GM19328 (cell line): ENCODE results near the gene SCYGR1.
A peak's percentile ranks its signal among the peaks of the same experiment; 100 is the strongest.
"Not testable (repeated sequence)": the region's sequence is repeated elsewhere in the genome, so short reads cannot be mapped to it uniquely, and the experiment has no call there.

ENCODE experiments used
- ATAC-seq: cut with Tn5 transposase; IDR thresholded peaks from one replicate; pipeline ENCODE4 v1.9.1; 2021; ENCODE audit warnings: mild to moderate bottlenecking, moderate library complexity; ENCODE audit not compliant: unreplicated experiment

Gene SCYGR1

DNA sequence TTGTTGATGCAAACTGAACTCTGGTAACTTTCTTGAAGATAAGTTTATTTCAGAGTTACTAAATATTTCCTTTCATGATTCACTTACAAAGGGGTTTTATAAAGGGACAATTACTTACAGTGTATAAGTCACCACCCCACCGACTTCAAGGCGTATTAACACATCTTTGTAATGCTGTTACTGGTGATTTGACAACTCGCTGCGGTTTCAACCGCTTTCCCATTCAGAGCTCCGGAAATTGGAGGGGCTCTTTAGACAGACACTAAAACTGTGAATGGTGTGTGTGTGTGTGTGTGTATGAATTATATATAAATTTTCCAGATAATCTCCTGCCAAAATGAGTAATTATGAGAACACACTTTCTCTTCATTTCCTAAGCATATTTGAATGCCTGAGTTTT is 13.6 kb downstream of the SCYGR1 start:
- no peak for ATAC-seq

DNA sequence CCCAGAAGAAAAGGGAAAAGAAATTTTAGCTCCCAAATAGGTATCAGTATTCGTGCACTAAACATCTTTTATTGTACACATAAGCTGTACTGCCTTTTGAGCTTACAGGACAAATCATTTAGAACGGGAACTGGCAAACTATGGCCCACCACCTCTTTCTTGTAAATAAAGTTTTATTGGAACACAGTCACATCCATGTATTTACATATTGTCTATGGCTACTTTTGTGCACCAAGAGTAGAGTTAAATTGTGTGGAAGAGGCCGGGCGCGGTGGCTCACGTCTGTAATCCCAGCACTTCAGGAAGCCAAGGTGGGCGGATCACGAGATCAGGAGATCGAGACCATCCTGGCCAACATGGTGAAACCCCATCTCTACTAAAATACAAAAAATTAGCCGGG is 14.4 kb downstream of the SCYGR1 start:
- ATAC-seq = no peak

DNA sequence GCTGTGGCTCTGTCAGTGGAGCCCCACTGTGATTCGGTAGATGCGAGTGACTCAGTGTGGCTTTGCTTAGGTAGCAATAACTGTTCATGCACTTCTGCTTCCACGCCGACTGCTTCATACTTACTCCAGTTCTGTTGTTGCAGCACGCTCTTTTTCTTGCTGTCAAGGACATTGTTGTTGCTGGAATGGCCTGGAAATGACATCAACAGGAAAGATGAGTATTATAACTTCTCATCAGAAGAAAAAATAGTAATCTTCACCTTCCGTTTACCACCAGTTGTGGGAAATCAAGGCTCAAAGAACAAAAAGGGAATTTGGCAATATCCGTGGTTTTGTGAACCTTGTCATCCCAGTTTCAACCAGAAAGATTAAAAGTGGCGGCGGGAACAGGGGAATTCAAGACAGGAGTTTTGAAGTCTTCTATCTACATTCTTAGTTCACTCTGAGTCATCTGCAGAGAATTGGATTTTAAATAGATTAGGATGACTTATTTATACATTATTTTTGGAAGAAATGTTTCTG is 16.9 kb downstream of the SCYGR1 start:
- ATAC-seq = no peak

DNA sequence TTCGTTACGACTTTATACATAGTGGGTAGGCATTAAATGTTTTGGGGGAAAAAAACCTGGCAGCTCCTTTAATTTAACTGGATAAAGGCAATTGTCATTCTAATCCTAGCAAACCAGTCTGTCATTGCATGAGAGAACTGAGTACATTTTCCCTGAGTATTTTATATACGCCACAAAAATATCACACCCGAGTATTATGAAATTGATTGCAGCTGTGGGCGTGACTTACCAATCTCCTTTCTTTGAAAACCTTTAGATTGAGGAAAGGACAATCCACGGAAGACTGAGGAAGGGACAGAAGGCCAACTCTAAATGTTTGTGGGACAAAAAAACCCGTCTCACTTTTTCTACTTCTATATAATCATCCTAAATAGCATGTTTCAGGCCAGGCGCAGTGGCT is 17.7 kb downstream of the SCYGR1 start:
- no peak for ATAC-seq

DNA sequence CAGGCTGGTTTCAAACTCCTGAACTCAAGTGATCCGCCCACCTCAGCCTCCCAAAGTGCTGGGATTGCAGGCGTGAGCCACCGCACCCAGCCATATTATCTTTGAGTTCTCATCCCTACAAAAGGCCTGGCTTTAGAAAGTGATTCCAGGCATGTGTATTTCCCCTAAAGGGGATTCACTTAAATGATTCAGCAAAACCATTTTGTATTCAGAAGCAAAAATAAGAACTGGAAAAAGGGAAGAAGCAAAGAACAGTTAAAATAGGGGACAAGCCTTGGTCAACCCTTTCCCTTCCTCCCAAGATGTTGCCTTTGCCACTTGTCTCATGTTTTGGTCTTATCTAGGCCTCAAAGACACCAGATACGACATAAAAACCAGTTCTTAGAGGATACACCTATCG is 19.2 kb downstream of the SCYGR1 start:
- ATAC-seq = no peak

DNA sequence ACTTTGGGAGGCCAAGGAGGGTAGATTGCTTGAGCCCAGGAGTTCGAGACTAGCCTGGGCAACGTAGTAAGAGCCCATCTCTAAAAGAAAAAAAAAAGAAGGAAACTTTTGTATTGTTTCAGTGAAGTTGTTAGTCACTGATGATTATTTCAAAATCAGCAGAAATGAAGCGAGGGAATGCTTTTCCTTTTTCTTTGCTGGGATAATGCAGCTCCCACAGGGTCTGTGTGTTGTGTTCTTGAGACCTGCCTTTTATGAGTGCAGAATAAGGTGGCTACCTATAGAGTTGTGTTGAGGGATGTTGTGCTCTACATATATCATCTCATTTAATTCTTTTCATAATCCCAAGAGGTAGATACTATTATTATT is 20.3 kb downstream of the SCYGR1 start:
- no peak for ATAC-seq

DNA sequence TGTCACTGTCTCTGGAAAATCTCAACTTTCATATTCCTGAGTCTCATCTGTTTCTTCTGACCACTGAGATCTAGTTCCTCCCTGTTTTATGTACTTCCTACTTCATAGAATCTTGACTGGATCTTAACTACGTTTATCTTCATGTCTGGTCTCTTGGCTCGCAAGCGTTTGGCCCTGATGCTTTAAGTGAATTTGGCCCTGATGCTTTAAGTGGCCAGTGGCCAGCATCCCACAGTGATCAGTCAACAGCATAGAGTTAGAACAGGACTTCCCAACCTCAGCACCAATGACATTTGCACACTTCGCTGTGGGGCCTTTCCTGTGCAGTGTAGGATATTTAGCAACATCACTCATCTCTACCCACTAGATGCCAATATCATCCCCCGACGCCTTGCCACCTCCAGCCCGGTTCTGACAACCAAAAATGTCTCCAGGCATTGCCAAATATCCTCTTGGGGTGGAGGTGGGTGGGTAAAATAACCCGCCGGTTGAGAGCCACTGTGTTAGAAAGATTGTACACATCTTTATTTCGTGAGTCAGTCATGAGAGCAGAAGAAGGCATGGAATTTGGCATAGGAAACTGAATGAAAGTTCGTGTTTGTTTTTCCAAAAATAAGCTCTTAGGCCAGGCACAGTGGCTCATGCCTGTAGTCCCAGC is 20.9 kb downstream of the SCYGR1 start:
- ATAC-seq = no peak

DNA sequence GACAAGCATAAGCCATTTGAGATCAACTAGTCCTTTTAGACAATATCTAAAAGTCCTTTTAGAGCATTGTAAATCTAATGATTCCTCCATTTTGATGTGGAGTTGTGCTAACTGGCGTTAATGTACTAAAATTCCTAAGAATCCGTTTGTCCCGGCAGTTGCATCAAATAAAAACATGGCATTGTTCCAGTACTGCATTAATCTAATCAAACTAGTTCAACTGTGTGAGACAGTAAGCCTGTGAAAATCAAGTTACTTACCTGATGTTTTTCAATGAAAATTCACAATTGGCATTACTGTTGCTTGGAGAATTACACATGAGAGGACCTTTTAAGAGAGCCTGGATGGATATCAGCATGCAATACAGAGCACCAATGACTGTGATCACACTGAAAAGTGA is 21.9 kb downstream of the SCYGR1 start:
- no peak for ATAC-seq

DNA sequence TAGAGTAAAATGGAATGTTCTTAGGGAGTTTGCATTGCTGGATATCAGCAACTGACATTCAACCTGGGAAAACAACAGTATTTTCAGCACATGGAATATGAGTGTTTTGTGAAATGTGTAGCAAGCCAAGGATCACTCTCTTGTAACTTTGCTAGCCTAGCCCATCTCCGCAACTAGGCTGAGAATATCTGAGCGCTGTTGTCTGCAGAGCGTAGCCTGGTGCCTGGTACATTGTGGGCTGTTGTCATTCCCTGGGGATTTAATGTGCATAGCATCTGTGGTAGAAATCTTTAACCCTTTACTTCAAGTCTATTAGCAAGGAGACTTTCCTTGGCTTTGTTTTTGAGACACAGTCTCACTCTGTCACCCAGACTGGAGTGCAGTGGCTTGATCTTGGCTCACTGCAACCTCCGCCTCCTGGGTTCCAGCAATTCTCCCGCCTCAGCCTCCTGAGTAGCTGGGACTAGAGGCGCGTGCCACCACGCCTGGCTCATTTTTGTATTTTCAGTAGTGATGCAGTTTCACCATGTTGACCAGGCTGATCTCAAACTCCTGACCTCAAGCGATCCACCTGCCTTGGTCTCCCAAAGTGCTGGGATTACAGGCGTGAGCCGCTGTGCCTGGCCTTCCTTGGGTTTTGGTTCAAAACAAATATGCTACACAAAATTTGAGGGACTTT is 23.0 kb downstream of the SCYGR1 start:
- ATAC-seq = not testable (repeated sequence)

DNA sequence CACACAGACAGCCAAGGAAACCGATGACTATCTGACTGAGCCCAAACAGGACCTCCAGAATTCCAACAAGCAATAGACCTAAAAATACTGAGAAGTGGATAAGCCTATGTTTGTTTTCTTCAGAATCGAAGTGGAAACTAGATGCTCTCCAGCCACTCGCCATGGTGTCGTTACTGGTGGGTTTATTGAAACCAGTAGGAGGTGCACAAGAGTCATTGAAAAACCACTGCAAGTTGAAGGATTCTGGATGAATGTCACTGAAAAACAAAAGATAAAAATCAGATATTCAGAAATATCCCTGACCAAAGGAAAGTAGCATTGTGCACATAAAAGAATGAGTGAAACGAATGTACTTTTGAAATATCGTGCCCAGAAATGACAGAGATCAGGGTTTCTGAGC is 24.0 kb downstream of the SCYGR1 start:
- ATAC-seq = no peak

DNA sequence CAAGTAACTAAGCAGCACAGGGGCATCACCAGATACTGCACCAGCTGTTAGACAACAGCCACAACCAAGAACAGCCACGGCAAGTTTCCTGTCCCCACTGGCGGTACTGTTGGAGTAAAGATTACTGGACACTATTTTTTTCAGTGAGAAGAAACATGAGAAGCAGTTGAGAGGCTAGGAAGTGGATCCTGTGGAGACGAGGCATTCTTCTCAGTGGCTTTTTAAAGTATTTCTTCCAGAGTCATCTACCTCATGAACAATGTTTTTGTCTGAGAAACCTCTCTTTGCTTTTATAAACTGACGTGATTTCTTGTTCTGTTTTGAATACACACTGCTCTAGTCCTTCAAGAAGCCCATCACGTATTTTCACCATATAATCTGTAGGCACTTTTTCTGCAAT is 27.4 kb downstream of the SCYGR1 start:
- ATAC-seq = no peak

DNA sequence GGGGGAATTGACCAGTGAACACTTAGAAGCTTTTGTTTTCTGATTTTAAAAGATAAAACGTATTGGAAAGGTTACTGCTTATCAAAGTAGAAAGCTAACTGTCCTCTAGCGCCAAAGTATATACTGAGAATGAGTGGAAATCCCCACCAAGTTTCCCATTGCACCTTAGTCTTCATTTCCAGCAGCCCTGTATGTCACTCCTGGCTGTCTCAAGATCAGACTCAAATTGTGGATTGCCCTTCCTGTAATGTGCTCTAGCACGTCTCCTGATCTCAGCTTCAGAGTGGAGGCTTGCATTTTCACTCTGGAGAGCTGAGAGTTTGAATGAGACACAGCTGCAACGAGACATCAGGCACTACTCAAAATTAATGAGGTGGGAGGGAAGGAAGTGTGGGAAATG is 36.1 kb downstream of the SCYGR1 start:
- peak; percentile 72 for ATAC-seq

DNA sequence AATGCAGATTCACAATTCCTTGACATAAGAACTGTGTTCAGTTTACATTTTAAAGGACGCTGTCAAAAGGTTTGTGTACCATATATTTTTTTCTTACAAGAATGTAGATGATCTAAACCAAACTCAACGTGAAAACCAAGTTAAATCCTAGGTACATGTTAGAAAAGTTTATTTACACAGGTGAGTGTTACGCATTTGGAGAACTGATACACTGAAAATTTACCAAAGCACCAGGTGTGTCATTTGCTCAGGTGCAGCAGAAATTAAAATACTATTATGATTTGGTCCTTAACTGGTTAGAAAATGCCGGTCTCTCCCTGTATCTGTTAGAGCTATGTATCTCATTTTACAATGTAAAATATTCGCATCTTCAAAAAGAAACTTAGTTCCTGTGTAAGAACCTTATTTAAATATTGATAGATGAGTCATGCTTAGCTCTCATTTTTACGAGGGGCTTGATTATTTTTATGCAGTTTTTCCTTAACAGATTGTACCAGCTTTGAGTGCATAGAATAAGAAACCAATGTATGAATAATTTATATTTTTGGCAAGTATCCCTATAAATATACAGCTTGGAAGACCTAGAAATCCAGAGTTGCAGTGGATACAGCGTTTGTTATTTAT is 37.6 kb downstream of the SCYGR1 start:
- ATAC-seq = no peak

DNA sequence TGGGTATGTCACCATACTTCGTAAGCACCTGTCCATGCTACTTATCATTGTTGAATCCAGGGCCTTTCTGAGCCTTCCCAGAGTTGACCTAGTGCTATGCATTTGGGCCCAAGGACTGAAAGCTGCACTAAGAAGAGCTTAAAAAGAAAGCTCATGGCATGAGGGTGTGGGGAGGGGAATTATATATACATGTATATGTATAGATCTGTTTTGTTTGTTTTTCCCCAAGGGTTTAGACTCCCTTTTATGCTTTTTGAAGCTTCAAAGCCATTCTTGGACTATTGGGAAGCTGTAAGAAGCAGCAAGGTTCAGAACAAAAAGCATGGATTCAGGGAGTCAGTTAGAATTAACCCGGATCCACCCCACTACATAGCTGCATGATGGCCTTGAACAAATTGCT is 39.4 kb downstream of the SCYGR1 start:
- ATAC-seq = no peak

DNA sequence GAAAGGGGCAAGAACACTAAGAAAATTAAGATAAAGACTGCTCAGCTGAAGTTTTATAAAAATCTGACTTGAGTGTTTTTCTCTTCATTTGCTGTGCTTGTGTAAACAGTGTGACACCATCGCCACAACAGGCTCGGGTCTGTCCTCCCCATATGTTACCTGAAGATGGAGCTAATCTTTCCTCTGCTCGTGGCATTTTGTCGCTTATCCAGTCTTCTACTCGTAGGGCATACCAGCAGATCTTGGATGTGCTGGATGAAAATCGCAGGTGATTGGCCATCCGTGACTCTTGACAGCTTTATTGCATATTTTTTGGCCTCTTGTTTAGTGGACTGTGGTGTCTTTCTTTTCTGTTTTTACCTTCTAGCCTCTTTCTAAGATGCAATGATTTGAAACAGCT is 40.6 kb downstream of the SCYGR1 start:
- no peak for ATAC-seq

DNA sequence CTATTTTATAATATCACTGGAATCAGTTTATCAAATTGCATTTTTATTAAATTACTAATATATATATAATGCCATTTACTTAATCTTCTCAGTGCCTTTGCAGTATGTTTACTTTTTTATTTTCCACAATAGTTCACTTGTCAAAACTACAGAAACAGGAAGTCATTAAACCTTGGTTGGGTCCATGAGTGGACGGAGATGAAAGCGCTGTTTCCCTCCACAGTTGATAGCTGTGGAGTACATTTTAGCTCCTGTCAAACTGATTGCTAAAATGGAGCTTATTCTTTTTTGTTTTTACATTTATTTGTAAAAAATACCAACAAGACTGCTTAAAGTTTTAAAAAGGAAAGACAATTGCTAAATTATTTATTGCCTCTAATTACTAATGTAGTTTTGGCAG is 43.5 kb downstream of the SCYGR1 start:
- no peak for ATAC-seq

DNA sequence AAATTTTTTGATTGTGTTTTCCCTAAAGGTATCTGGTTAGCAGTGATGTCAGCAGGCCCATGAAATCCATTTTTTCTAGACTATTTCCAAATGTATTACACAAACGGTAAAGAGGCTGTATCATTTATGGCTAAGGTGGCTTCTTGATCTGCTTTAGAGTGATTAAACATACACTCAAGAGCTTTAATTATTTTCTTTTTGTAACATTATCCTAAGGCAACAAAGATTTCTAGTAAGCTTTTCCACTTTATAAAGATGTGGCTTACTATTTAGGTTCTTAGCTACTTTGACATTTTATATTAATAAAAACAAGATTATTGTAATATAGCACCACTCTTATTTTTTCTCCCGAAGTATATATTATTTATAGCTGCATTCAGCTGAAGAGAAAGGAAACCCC is 46.2 kb downstream of the SCYGR1 start:
- no peak for ATAC-seq

DNA sequence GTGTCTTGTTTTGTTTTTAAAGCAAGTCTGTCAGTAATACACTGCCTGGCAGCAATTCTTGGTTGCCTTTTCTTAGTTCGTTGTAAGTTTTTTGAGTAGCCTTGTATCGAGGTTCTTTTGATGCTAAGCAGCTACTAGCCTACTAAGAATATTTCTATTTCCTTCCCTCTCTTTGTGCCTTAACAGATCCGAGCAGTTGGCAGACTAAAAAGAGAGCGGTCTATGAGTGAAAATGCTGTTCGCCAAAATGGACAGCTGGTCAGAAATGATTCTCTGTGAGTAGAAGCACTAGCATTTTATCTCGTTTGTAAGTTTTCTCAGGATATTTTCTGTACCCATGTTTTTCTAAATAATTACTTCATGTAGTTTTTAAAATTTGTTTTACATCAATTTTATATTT is 47.6 kb downstream of the SCYGR1 start:
- no peak for ATAC-seq

DNA sequence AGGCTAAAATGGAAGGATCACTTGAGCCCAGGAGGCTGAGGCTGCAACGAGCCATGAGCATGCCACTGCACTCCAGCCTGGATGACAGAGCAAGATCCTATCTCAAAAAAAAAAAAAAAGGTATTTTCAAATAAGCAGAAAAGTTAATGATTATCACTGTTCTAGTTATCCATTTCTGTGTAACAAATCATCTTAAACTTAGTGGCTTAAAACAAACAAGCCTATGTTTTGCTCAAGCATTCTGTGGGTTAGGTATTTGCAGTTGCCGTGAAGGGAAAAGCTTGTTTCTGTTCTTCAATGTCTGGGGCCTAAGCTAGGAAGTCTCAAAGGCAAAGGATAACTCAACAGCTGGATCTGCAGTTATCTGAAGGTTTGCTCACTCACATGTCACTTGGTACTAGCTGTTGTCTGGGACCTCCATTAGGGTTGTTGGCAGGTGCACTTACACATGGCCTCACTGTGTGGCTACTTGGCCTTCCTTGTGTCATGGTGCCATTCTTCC is 48.6 kb downstream of the SCYGR1 start:
- ATAC-seq = no peak
